GM12878 (cell line): Measurements from ENCODE around the gene MAGEB6B. TPM values are rescaled to one million over a fixed set of nuclear protein-coding genes. Genes with fewer than 3 reads are reported as not detected.

Experiments used
- ATAC-seq: fragments of 200-7000 bp; cut with Tn5 transposase; 3 replicates; pipeline ENCODE4 v1.9.1; 2020; ENCODE audit warnings: mild to moderate bottlenecking, moderate library complexity
- Bru-seq: library from RNA; stranded (reverse); fragments of 400-500 nt; gene quantifications from one replicate; lab custom pipeline; 2021; lab: Mats Ljungman, UMichigan
- BruChase-seq, 2 experiments: library from RNA; stranded (reverse); fragments of 400-500 nt; gene quantifications; one replicate each; lab custom pipeline; 2021; lab: Mats Ljungman, UMichigan
- BruUV-seq: library from RNA; stranded (reverse); fragments of 400-500 nt; replicated peaks from 2 replicates; lab custom pipeline; 2021; lab: Mats Ljungman, UMichigan
- CTCF ChIA-PET: fragments of 300-600 bp; sonication (Branson Sonifier 250); formaldehyde crosslinking; extraction: SDS; loops from one replicate; lab custom pipeline; 2021; ENCODE audit warnings: inconsistent platforms; lab: Yijun Ruan, JAX
- POLR2A ChIA-PET: fragments of 350-600 bp; formaldehyde crosslinking; extraction: SDS; loops from one replicate; lab custom pipeline; 2021; ENCODE audit warnings: inconsistent platforms; lab: Charles Lee
- RAD21 ChIA-PET: fragments of 300-600 bp; sonication (Branson Sonifier 250); formaldehyde crosslinking; loops from one replicate; lab custom pipeline; 2023; ENCODE audit warnings: antibody characterized with exemption; ENCODE audit not compliant: unreplicated experiment; lab: Charles Lee
- SMC1A ChIA-PET: fragments of 300-600 bp; sonication (Branson Sonifier 250); formaldehyde crosslinking; loops from one replicate; lab custom pipeline; 2023; ENCODE audit not compliant: unreplicated experiment, uncharacterized antibody; lab: Charles Lee
- DNase-seq: peaks from one replicate; pipeline ENCODE4 v3.0.0-alpha.2; 2011; ENCODE audit warnings: low read depth, low spot score
- FAIRE-seq: peaks from 3 replicates; lab custom pipeline; 2011; peaks lifted over from hg19 to GRCh38; lab: Jason Lieb, UNC
- H2AFZ ChIP-seq: 2 replicates; pipeline ENCODE4 v1.6.0; 2011; ENCODE audit warnings: low read depth, low read length, control low read depth; ENCODE audit not compliant: control insufficient read depth
- H3K27ac ChIP-seq: 2 replicates; pipeline ENCODE4 v1.5.1; 2011; ENCODE audit warnings: control low read depth; ENCODE audit not compliant: control insufficient read depth, insufficient read depth
- H3K27me3 ChIP-seq, 2 experiments: replicated peaks in 1 of 2; 2 replicates each; pipeline versions ENCODE4 v1.6.0 to v1.6.1; 2011; ENCODE audit warnings: low read length in 1 of 2; ENCODE audit not compliant: control insufficient read depth in 2 of 2, insufficient read depth in 2 of 2
- H3K36me3 ChIP-seq, 2 experiments: 2 replicates each; pipeline ENCODE4 v1.5.1; 2011; ENCODE audit warnings: low read length in 1 of 2; ENCODE audit not compliant: control insufficient read depth in 2 of 2, insufficient read depth in 2 of 2
- H3K4me1 ChIP-seq: 2 replicates; pipeline ENCODE4 v1.6.1; 2011; ENCODE audit warnings: mild to moderate bottlenecking, low read length, moderate library complexity, mixed read lengths; ENCODE audit not compliant: control insufficient read depth, insufficient read depth
- H3K4me2 ChIP-seq: 2 replicates; pipeline ENCODE4 v1.6.0; 2011; ENCODE audit warnings: control low read depth; ENCODE audit not compliant: control insufficient read depth, insufficient read depth
- H3K4me3 ChIP-seq: fragments of 200-600 bp; sonication (generic); 2 replicates; pipeline ENCODE4 v1.5.1; 2016
- H3K79me2 ChIP-seq: 2 replicates; pipeline ENCODE4 v1.6.0; 2011; ENCODE audit warnings: low read length; ENCODE audit not compliant: control insufficient read depth, insufficient read depth
- H3K9ac ChIP-seq: 2 replicates; pipeline ENCODE4 v1.8.0; 2011; ENCODE audit warnings: low read length, control low read depth, mixed read lengths; ENCODE audit not compliant: control insufficient read depth, insufficient read depth
- H3K9me3 ChIP-seq: replicated peaks from 3 replicates; pipeline ENCODE4 v1.5.1; 2011; ENCODE audit warnings: mild to moderate bottlenecking, low read length; ENCODE audit not compliant: control insufficient read depth, insufficient read depth
- H4K20me1 ChIP-seq: 2 replicates; pipeline ENCODE4 v1.6.0; 2011; ENCODE audit not compliant: control insufficient read depth, insufficient read depth
- NBN ChIP-seq: fragments of 450-650 bp; IDR thresholded peaks from 2 replicates; pipeline ENCODE4 v1.6.1; 2016
- RB1 ChIP-seq: fragments of 450-650 bp; formaldehyde crosslinking; IDR thresholded peaks from 2 replicates; pipeline ENCODE4 v1.6.1; 2017; ENCODE audit warnings: mild to moderate bottlenecking, borderline replicate concordance
- REST ChIP-seq: IDR thresholded peaks from 2 replicates; pipeline ENCODE4 v1.6.1; 2012; ENCODE audit warnings: mild to moderate bottlenecking, low read depth, low read length
- SRF ChIP-seq, 2 experiments: IDR thresholded peaks; 2 replicates each; pipeline ENCODE4 v1.6.1; 2011; ENCODE audit warnings: low read depth in 2 of 2, low read length in 2 of 2, mild to moderate bottlenecking in 1 of 2, moderate library complexity in 1 of 2
- ZNF687 ChIP-seq: fragments of 450-650 bp; IDR thresholded peaks from 2 replicates; pipeline ENCODE4 v1.6.1; 2017; ENCODE audit warnings: mild to moderate bottlenecking, moderate library complexity
- WGBS: methylation state at CpG from one replicate; pipeline ENCODE4 v1.1.6; 2016; ENCODE audit warnings: low lambda C conversion rate; ENCODE audit not compliant: insufficient replicate concordance, insufficient coverage; ENCODE audit errors: missing lambda C conversion rate; 5-methylcytosine and 5-hydroxymethylcytosine counted together
- in situ Hi-C: fragments of 300-500 bp; cut with MboI; formaldehyde crosslinking; loops from 9 replicates; pipeline ENCODE4 v1.14.3; 2018; ENCODE audit warnings: mixed read lengths
- intact Hi-C: fragments of 100-400 bp; cut with micrococcal nuclease; formaldehyde crosslinking; loops from one replicate; pipeline ENCODE4 v1.14.2; 2022; ENCODE audit not compliant: unreplicated experiment
- long read RNA-seq, 2 experiments: library from polyadenylated mRNA; unstranded; transcript quantifications; one replicate each; pipeline ENCODE4 v2.0.0, GENCODE V29; 2019 to 2020
- polyA minus RNA-seq, 3 experiments: library from RNA; depleted of rRNA, polyadenylated mRNA; stranded (reverse); fragments of >200 nt; gene quantifications; 2 replicates each; pipeline ENCODE4 v1.2.3, GENCODE V29; 2011
- polyA plus RNA-seq, 11 experiments: library from polyadenylated mRNA; depleted of rRNA in 4 of 11; unstranded in 6 of 11; stranded (reverse) in 5 of 11; fragments of >200 nt; fragmentation: Nextera tagmentation in 4 of 11; fragmentation: Illumina TruSeq in 1 of 11; extraction: Ambion mirVana in 4 of 11; extraction: Trizol in 1 of 11; gene quantifications; 1 replicate in 1 of 11; 2 replicates in 10 of 11; pipeline versions ENCODE4 v1.2.1 to v1.2.3, GENCODE V29; 2011 to 2016; ENCODE audit warnings: inconsistent platforms in 2 of 11, missing spikeins in 2 of 11, low read depth in 1 of 11
- total RNA-seq, 4 experiments: library from RNA; depleted of rRNA in 3 of 4; stranded (reverse); fragments of >200 nt in 3 of 4; fragmentation: Illumina TruSeq in 1 of 4; extraction: Trizol in 1 of 4; gene quantifications; 2 replicates each; pipeline versions ENCODE4 v1.2.1 to v1.2.3, GENCODE V29; 2013 to 2021
- TF ChIP-seq, protein P1 (sequence below): fragments of 450-650 bp; IDR thresholded peaks from 2 replicates; pipeline ENCODE4 v1.6.1; 2017; ENCODE audit warnings: mild to moderate bottlenecking, low read depth, inconsistent platforms; ENCODE audit not compliant: poor library complexity, severe bottlenecking
- TF ChIP-seq, protein P2 (sequence below): fragments of 150-350 bp; IDR thresholded peaks from 2 replicates; pipeline ENCODE4 v1.6.1; 2016; ENCODE audit warnings: low read depth, low read length

MAGEB6B gene
- total RNA-seq (2013; cell fraction: nucleolus; rRNA removed) = not detected in 2 replicates
- total RNA-seq (2014; rRNA removed) = not detected in 2 replicates
- total RNA-seq (2014; rRNA removed; fragmentation: Illumina TruSeq; extraction: Trizol) = not detected in 2 replicates
- not detected in 2 replicates for total RNA-seq (2021)
- not detected for polyA plus RNA-seq (2011; ENCODE audit: low read depth)
- not detected in 2 replicates for polyA plus RNA-seq (2011; rRNA removed)
- not detected in 2 replicates for polyA plus RNA-seq (2011; cell fraction: cytosol; rRNA removed)
- not detected in 2 replicates for polyA plus RNA-seq (2011; cell fraction: nucleus; rRNA removed)
- polyA plus RNA-seq (2012) = not detected in 2 replicates
- polyA plus RNA-seq (2014; fragmentation: Illumina TruSeq; extraction: Trizol) = not detected in 2 replicates
- polyA plus RNA-seq (2014; fragmentation: Nextera tagmentation; extraction: Ambion mirVana) = not detected
- not detected in 2 replicates for polyA plus RNA-seq (2014; rRNA removed)
- not detected for polyA plus RNA-seq (2016; fragmentation: Nextera tagmentation; extraction: Ambion mirVana)
- polyA minus RNA-seq (2011; rRNA and poly(A)+ RNA removed) = not detected in 2 replicates
- not detected in 2 replicates for polyA minus RNA-seq (2011; cell fraction: cytosol; rRNA and poly(A)+ RNA removed)
- polyA minus RNA-seq (2011; cell fraction: nucleus; rRNA and poly(A)+ RNA removed) = not detected in 2 replicates
- not detected for Bru-seq, nascent RNA
- BruChase-seq, experiment 1, labeled RNA remaining after a 6-hour chase = not detected
- not detected for BruChase-seq, experiment 2, labeled RNA remaining after a 2-hour chase
- long read RNA-seq, experiment 1 = 0 reads
- long read RNA-seq, experiment 2 = 0 reads

- in situ Hi-C loops = no loop called here
- H3K27me3 ChIP-seq = no peaks in the 10 kb centered on the region
- TF ChIP-seq, protein P1, sequence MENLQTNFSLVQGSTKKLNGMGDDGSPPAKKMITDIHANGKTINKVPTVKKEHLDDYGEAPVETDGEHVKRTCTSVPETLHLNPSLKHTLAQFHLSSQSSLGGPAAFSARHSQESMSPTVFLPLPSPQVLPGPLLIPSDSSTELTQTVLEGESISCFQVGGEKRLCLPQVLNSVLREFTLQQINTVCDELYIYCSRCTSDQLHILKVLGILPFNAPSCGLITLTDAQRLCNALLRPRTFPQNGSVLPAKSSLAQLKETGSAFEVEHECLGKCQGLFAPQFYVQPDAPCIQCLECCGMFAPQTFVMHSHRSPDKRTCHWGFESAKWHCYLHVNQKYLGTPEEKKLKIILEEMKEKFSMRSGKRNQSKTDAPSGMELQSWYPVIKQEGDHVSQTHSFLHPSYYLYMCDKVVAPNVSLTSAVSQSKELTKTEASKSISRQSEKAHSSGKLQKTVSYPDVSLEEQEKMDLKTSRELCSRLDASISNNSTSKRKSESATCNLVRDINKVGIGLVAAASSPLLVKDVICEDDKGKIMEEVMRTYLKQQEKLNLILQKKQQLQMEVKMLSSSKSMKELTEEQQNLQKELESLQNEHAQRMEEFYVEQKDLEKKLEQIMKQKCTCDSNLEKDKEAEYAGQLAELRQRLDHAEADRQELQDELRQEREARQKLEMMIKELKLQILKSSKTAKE = no peak
- TF ChIP-seq, protein P2, sequence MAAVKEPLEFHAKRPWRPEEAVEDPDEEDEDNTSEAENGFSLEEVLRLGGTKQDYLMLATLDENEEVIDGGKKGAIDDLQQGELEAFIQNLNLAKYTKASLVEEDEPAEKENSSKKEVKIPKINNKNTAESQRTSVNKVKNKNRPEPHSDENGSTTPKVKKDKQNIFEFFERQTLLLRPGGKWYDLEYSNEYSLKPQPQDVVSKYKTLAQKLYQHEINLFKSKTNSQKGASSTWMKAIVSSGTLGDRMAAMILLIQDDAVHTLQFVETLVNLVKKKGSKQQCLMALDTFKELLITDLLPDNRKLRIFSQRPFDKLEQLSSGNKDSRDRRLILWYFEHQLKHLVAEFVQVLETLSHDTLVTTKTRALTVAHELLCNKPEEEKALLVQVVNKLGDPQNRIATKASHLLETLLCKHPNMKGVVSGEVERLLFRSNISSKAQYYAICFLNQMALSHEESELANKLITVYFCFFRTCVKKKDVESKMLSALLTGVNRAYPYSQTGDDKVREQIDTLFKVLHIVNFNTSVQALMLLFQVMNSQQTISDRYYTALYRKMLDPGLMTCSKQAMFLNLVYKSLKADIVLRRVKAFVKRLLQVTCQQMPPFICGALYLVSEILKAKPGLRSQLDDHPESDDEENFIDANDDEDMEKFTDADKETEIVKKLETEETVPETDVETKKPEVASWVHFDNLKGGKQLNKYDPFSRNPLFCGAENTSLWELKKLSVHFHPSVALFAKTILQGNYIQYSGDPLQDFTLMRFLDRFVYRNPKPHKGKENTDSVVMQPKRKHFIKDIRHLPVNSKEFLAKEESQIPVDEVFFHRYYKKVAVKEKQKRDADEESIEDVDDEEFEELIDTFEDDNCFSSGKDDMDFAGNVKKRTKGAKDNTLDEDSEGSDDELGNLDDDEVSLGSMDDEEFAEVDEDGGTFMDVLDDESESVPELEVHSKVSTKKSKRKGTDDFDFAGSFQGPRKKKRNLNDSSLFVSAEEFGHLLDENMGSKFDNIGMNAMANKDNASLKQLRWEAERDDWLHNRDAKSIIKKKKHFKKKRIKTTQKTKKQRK = no peak
- TF ChIP-seq NBN (no peak), ZNF687 (no peak), SRF (IDR thresholded peaks at IDR 0.05; ENCODE audit: low read depth in 2 of 2, low read length in 2 of 2) (no peak), RB1 (no peak), REST (no peak)
These were observed at the start of gene MAGEB6B for GRCh38 chrX:26160301-26160700. MAGEB6B (plus strand) TSS chrX:26160601; CDS start chrX:26160601, 0 bp downstream.

More at GRCh38 chrX:26160301-26160700, at the start of gene MAGEB6B:
- Histone ChIP-seq H3K4me3 (no peak within 1 kb of the TSS), H3K79me2 (no peaks in the 10 kb centered on the region), H3K9ac (no peak within 1 kb of the TSS), H3K27ac (no peak within 1 kb of the TSS), H3K4me2 (no peak within 1 kb of the TSS), H3K9me3 (no peaks in the 10 kb centered on the region), H2AFZ (no peak within 1 kb of the TSS), H3K4me1 (no peaks in the 10 kb centered on the region), H3K36me3 (no peaks in the 10 kb centered on the region), H4K20me1 (no peaks in the 10 kb centered on the region)
- ChIA-PET CTCF (no interaction called here), RAD21 (no interaction called here), POLR2A (no interaction called here), SMC1A (no interaction called here)
- ATAC-seq = no peak
- no peak for DNase-seq
- intact Hi-C loops = no loop called here
- no TSS peak for BruUV-seq
- FAIRE-seq = no peak
- 49% methylated on average over 10 of the region's 10 CpGs for WGBS
